ENCODE results near the gene KRTAP10-3.

DNA sequence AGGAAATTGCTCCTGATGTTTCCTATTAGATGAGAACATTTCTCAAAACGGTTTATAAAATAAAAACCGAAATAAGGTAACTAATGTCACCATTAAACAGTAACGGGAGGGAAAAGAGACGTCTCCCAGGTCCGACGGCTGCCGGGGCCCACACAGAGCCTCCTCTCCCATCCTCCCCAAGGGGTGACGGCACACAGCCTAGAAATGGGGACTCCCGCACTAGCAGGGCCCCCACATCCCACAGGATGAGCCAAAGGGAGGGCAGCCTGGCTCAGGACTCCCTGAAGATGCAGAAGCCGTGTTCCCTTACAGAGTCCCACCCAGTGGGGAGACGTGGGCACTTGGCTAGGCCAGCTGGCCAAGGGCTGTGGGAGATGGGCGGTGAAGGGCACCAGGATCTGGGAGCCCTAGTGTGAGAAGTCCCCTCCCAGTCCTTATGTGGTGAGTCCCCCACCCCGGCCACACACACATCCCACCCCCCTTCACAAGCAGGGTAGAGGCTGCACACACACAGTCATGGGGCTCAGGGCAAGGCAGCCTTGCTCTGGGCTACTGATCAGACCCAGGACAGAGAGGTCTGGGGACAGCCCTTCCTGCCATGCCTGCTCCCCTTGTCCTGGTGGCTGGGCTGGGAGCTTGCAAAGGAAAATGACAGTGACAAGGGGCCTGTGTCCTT lies 3.3 kb downstream of the KRTAP10-3 start:
- TF ChIP-seq EZH2phosphoT487 (IDR thresholded peaks at IDR 0.05; ENCODE audit: unreplicated experiment): no peak
- TF ChIP-seq CTCF (conservative IDR thresholded peaks at IDR 0.05; ENCODE audit: low read depth in 2 of 2): no peak
- TF ChIP-seq, protein P1, sequence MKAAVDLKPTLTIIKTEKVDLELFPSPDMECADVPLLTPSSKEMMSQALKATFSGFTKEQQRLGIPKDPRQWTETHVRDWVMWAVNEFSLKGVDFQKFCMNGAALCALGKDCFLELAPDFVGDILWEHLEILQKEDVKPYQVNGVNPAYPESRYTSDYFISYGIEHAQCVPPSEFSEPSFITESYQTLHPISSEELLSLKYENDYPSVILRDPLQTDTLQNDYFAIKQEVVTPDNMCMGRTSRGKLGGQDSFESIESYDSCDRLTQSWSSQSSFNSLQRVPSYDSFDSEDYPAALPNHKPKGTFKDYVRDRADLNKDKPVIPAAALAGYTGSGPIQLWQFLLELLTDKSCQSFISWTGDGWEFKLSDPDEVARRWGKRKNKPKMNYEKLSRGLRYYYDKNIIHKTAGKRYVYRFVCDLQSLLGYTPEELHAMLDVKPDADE (IDR thresholded peaks at IDR 0.05): no peak
- no peak for TF ChIP-seq EZH2 (IDR thresholded peaks at IDR 0.05; ENCODE audit: low read depth, unreplicated experiment)

Data from GM23338 (cell line).